Measurements from ENCODE around the gene MCOLN2.

- TF ChIP-seq EZH2 (IDR thresholded peaks at IDR 0.05; ENCODE audit: insufficient read depth, poor library complexity, severe bottlenecking) (no peak), EZH2phosphoT487 (IDR thresholded peaks at IDR 0.05; ENCODE audit: insufficient read depth, low read depth) (no peak)
Measured at GRCh38 chr1:84877592-84877991, 119.3 kb downstream of the MCOLN2 start.
